NCI-H1048 (cell line): ENCODE measurements around the gene PIP4P1.

Experiments used
- DNase-seq: peaks from one replicate; lab custom pipeline; 2025; lab: John Stamatoyannopoulos, UW

Gene PIP4P1

GRCh38 chr14:20435582-20436362, 25.5 kb downstream of the PIP4P1 start, which contains the start of gene KLHL33:
Gene KLHL33, minus strand, starts transcription at chr14:20436166. Its CDS starts 355 bp downstream, at chr14:20435811.
- no peak for DNase-seq

GRCh38 chr14:20434701-20435581, 26.3 kb downstream of the PIP4P1 start:
- DNase-seq, result no peak

DNA sequence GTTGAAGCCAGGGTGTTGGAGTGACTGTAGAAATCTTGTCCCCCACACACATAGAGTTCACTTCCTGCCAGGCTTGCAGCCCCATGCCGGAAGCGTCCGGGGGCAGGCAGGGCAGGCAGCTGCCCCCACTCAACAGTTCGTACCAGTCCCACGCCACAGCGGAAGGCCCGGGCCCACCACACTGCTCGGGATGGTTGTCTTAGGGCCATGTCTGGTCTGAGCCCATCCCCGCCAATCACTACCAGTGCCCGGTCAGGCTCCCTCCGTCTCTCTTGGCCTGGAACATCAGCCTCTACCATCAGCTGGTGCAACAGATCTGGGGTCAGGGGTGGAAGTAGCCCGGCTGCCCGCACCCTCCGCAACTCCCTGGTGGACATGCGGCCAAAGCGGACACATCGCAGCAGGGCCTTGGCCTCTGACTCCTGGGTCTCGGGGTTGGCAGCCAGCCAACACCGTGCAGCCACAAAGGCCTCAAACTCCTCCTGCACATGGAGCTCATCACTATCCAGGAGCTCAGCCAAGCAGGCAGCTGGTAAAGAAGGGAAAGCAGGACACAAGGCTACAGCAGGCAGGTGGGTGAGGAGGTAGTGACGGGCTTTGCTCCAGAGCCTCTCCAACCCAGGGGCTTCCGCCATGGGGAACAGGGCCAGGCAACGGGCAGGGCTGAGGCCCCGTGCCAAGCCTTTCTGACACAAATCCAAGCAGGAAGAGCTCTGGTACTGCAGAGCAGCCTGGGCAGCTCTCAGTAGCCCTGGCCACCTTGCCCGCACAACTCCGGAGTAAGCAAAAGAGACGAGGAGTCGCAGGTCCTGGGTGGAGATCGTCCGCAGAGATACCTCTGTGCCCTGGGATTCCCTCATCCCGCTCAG, 31.2 kb downstream of the PIP4P1 start:
- DNase-seq, result no peak

DNA sequence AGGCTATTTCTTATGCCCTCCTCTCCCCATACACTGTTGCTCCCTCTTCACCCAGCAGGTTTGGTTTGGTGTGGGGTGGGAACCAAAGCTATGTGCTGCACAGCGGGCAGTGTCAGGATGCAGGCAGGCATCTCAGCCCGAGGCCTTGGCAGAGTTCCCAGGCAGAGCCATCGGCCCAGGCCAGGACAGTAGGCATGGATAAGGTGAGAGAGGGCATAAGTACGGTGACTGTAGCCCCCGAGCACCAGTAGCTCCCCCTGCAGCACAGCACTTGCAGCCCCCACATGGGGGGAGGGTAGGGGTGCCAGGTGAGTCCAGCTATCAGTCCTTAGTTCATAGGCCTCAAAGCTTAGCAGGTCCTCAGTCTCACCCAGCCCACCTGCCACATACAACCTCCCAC, 32.4 kb downstream of the PIP4P1 start:
- no peak for DNase-seq

DNA sequence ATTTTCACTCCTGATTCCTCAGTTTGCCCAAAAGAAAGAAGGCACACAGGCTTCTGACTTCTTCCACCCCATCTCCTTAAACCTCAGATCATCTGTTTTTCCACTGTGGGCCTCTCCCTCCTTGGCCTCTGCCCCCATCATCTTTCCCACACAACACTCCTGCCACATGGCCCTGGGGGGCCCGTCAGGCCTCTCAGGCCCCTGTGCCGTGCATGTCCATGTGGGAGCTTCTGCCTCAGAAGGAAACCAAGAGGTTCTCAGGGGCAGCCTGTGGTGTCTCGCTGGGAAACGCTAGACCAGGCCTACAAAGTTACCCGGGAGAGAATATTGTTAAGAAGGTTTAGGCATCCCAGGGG, 33.2 kb downstream of the PIP4P1 start:
- DNase-seq, result no peak

GRCh38 chr14:20427231-20428009, 33.8 kb downstream of the PIP4P1 start:
- DNase-seq, result no peak

DNA sequence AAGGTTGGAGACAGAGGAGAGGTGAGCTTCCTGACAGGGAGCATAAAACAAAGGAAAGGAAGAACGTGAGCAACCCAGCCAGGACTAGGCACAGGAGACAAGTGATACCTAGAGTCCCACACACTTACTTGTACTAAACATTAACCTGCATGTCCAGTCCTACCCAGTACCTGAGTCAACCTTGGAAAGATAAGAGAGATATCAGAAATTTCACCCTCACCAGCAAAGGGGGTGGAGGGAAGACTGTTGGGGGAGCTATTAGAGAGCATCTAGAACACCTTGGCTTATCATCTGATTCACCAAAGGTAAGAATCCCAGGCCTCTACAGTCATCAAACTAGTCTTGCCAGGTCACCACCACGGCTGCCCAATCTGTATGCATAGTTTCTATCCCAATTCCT, 36.4 kb downstream of the PIP4P1 start:
- no peak for DNase-seq

- DNase-seq, result no peak
Observed at GRCh38 chr14:20422886-20423285, 38.3 kb downstream of the PIP4P1 start.

- DNase-seq, result no peak
Observed at GRCh38 chr14:20421267-20421666, 40.0 kb downstream of the PIP4P1 start.

DNA sequence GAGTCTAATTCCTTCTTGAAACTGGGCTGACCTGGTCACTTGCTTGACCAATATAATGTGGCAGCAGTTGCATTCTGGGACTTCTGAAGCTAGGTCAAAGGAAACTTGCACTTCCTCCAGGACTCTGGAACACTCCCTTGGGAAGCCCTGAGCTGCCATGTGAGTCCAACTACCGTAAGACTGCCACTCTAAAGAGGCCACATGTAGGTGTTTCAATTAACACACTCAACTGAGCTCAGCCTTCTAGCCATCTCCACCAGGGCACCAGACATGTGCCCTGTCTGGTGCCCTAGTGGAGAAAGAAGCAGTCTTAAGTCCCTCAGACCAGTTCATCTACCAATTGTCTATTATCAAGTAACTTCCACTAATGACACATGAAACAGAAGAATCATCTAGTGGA, 41.8 kb downstream of the PIP4P1 start:
- no peak for DNase-seq

- DNase-seq, result no peak
Observed at GRCh38 chr14:20418501-20418909, 42.7 kb downstream of the PIP4P1 start.

DNA sequence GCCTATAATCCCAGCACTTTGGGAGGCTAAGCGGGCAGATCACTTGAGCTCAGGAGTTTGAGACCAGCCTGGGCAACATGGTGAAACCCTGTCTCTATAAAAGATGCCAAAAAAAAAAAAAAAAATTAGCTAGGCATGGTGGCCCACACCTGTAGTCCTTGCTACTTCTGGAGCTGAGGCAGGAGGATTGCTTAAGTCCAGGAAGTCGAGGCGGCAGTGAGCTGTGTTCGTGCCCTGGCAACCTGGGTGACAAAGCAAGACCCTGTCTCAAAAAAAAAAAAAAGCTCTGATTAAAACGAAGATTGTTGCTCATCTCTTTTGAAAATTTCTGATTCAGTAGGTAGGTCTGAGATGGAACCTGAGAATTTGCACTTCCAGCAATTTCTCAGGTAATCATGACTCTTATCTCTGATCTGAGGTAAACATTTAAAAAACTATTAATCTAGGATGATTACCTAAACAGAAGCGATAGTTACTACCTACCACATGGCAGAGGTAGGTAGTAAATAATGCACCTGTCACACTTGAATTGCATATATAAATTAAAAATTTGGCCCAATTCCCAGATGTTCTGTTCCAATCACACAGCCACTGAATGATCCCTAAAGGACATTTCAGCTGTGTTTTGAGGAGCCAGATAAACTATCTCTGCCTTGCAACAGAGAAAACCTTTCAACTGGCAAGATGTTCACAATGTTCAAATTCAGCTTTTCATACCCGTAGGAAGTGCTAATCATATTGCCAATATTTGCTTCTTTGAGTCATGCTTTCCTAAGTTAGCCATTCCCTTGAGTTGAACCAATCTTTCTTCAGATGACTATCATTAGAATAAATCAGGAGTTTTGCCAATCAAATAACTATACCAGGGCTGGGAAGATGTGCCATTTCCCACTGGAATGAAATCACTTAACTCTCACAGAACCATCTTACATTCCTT, 43.7 kb downstream of the PIP4P1 start:
- no peak for DNase-seq

DNA sequence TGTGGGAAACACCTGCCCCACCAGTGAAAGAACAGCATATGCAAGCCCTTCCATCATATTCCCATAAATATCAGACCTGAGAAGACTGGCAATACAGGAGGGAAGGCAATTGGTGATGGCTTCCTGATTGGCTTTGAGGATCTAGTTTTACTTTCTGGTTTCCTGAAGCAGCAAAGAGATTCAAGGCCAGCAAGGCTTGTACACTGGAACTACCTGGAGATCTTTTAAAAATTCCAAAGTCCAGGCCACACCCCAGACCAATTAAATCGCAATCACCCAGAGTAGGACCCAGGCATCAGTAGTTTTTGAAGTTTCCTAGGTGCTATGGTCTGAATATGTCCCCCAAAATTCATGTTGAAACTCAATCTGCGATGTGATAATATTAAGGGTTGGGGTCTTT, 45.0 kb downstream of the PIP4P1 start:
- no peak for DNase-seq

GRCh38 chr14:20415782-20416206, 45.4 kb downstream of the PIP4P1 start:
- no peak for DNase-seq

GRCh38 chr14:20413744-20414082, 47.5 kb downstream of the PIP4P1 start:
- DNase-seq, result no peak

DNA sequence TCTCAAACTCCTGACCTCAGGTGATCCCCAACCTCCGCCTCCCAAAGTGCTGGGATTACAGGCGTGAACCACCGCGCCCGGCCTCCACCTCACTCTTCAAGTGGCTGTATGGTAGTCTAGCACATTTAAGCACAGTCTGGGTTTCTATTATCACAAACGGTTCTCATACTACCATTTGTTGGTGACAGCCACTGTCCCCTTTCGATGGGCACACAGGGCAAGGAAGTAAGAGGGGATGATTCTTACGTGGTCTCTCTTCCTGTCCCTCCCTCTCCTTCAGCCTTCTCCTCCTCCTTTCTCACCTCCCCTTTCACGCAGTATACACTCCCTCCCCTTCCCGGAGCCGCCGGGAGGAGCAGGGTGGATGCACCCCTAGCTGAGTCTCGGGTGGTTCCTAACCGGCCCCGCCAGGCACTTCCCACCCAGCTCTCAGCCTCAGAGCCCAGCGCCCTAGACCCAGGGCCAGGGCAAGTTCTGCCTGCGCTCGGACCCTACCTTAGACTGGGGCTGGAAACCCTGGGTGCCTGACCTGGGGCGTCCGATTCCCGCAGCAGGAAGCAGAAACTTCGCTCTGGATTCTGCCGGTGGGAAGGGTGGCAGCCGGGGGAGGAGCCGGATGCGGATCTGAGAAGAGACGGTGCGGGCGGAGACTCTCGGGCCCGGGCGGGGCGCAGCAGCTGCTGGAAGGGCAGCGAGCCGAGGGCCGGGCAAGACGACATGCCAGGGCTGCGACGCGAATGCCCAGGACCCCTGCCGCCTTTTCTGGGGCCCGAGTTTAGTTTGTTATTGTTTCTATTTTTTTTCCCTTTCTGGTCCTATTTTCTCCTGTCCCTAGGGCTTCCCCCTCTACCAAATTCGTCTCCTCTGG, 48.1 kb downstream of the PIP4P1 start, which contains the start of gene TEP1:
Gene TEP1 (minus strand): TSS at position 626 of the 868 bp plus-strand sequence. CDS start 5,062 bp downstream, outside the sequence.
- peak; percentile 65 for DNase-seq

DNA sequence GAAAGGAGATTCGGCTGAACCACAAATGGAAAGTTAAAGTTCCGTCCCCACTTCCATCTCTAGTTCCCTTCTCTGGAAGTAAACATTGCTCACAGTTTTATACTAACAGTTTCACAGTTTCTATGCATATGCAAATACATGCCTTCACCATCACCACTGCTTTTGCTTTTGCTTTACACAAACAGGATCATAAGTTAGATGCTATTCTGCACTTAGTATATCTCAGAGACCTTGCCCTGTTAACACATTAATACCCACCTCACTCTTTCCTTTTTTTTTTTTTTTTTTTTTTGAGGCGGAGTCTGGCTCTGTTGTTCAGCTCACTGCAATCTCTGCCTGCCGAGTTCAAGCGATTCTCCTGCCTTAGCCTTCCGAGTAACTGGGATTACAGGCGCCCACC, 48.8 kb downstream of the PIP4P1 start:
- no peak for DNase-seq

GRCh38 chr14:20409226-20409625, 52.0 kb downstream of the PIP4P1 start:
- DNase-seq, result no peak
